ENCODE measurements around the gene RPP25L.
A peak's percentile ranks its signal among the peaks of the same experiment; 100 is the strongest.
"Not testable (repeated sequence)": the region's sequence is repeated elsewhere in the genome, so short reads cannot be mapped to it uniquely, and the experiment has no call there.

Gene RPP25L, protein sequence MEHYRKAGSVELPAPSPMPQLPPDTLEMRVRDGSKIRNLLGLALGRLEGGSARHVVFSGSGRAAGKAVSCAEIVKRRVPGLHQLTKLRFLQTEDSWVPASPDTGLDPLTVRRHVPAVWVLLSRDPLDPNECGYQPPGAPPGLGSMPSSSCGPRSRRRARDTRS

DNA sequence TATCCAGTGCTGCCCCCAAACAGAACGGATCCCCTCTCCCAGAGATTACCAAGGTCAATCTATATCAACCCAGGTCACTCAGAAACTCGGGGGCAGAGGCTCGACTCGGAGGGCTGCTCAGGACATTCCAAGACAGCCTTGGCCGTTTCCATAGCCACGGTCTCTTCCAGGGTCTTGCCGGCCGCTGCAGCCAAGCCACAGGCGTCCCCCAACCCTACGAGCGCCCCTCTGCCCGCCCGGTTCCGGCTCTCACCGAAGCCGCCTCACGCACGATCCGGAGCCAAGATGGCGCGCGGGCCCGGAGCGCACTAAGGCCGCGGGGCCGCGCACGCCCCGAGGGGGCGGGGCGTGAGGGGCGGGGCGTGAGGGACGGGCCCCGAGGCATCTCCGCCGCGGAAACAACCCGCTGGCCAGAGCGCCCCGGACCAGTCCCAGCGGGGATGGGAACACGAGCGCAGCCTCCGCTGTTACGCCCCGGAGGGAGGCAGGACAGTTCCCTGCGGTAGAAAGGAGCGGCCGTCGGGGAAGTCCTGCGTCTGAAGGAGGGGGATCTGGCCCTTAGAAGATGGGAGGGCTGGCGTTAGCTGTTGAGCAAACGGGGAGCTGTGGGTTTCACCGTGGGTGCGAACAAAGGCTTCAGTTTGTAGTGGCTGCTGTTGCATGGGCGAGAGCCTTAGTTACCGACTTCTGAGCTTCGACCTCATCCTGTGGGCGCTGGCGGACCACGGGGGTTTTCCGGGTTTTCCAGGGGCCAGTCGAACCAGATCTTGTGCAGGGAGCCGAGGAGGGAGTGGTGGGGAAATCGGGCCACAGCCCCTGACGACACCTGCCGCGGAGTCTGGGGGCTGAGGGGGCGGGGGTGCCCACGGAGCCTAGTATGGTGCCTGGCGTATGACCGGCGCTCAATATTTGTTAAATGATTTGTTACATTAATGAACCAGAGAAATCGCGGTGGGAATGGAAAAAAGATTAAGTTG is at the start of gene RPP25L:
Gene RPP25L, minus strand, starts transcription at position 287 of the 977 bp plus-strand sequence. CDS start 801 bp downstream, outside the sequence.
- peak; percentile 56 for DNase-seq (ENCODE audit: low read depth)

DNA sequence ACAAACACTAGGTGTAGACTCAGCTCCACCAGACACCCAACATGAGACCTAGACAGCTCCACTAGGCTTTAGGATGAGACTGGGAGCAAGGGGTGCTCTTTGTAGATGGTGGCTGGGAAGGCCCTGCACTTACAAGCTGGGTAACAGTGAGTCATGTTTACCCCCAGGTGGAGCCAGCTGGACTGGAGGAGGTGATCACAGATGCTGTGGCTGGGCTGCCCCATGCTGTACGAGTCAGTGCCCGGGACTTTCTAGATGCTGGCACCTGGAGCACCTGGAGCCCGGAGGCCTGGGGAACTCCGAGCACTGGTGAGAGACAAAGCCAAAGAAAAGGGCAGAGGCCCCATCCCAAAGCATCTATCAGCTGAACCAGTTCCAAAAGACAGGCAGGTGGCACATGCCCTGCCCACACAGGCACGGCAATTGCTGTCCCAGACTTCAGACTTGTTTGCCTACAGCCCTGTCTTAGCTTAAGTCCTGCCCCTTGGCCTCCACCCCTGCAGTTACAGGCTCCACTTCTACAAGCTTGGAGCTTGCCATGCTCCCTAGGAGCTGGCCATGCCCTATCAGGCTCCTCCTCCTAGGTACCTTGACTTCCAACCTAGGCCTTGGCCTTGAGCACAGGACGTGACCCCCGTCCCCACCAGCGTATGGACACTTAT is 47.8 kb upstream of the RPP25L start:
- no peak for DNase-seq (ENCODE audit: low read depth)

DNA sequence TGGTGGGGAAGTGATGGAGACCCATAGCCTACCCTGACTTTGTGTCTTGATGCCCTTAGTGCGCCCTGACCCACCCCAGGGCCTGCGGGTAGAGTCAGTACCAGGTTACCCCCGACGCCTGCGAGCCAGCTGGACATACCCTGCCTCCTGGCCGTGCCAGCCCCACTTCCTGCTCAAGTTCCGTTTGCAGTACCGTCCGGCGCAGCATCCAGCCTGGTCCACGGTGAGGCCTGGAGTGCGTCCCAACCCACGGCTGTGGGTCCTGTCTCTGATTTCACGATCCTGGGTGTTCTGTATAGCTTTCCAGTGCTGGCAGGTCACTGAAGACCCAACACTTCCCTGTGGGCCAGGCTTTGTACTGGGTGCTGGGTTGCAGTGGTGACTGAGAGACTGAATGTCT is 46.6 kb upstream of the RPP25L start:
- no peak for DNase-seq (ENCODE audit: low read depth)

DNA sequence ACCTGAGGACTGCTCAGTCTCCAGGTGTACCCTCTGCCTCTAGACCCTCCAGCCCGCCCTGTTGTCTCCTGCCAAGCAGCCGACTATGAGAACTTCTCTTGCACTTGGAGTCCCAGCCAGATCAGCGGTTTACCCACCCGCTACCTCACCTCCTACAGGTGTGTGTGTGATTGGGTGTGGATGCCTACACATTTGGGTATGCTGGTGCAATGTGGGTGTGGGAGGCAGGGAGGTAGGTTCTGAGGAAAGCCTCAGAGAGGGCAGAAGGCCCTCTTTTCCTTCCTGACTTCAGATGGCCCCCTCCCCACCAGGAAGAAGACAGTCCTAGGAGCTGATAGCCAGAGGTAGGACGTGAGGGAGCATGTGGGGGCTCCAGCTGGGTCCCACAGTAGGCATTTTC is 45.1 kb upstream of the RPP25L start:
- DNase-seq (ENCODE audit: low read depth), result no peak

DNA sequence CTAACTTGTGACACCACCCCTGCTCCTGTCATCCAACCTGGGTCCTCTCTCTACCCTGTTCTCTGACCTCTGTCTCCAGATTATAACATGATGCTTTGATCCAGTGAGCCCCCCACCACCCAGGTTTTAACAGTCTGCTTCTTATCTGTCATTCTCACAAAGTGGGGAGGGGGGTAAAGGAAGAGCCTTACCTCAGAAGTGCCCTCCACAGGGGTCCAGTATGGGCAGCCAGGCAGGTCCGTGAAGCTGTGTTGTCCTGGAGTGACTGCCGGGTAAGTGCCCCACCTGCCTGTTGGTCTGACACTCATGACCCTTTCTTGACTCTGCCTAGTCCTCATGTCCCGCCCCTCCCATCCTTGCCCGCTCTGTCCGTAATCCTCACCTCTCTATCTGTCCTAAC is 43.5 kb upstream of the RPP25L start:
- DNase-seq (ENCODE audit: low read depth), result no peak

DNA sequence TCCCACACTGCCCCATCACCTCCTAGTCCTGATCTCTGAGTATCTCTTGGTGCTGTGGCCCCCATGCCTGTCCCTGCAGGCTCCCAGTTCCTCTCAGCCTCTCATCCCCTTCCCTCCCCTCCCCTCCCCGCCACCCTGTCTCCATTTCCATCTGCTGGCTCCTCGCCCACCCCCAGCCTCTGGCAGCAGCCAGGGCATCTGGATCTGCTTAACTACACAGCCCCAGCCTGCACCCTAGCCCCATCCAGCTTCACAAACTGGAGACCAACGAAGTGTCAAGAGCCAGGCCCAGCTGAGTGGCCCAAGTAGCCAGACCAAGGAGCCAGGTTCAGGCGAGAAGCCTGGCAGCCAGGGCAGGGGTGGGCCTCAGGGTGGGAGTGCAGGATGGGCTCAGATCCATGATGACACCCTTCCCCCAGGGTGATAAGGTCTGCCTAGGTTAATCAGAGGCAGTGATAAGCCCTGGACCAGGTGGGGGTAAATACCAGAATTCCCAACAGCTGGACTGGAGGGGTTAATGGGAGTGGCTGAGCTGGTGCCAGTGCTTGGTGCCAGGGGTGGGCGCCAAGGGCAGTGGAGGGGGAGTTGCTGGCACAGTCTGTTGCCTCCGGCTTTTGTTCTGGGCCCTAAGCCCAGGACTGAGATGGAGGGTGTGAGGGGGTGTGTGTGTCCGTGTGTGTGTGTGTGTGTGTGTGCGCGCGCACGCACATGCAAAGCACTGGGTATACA is 42.6 kb upstream of the RPP25L start:
- DNase-seq (ENCODE audit: low read depth), result peak; percentile 96

DNA sequence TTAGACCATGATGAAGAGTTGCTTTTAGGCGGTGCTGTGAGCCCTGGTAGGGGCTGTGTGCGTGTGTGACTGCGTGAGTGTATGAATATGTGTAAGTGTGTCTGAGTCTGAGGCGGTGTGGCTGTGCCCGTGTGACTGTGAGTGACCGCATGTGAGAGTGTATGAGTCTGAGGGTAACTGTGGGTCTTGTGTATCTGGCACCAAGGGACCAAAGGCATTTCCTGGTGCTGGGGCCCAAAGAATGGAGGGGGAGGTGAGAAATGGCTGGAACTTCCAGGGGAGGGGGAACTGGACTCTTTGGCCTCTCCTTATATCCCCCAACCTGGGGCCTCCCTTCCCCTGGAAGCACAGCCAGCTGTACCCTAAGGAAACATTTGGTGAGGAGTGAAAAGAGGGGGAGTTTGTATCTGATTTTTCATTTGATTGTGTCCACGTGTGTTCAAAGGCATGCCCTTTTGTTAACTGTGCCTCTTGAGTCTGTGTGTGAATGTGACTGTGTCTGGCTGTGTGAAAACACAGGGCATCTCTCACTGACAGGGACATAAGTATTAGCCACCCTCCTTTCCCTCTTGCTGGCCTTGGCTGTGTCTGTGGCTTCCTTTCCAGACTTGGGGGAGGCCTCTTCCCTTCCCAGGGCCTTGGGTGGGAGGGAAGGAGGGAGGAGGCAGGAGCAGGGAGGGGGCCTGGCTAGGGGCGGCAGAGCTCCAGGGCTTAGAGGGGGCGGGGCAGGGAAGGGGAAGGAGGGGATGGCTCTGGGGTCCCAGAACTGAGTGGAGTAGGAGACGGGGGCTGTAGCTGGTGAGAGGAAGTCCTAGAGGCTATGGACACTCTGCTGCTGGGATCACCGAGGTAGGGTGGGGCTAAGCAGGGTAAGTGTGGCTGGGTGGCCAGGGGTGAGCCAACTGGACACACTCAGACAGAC is 41.5 kb upstream of the RPP25L start:
- DNase-seq (ENCODE audit: low read depth), result no peak

DNA sequence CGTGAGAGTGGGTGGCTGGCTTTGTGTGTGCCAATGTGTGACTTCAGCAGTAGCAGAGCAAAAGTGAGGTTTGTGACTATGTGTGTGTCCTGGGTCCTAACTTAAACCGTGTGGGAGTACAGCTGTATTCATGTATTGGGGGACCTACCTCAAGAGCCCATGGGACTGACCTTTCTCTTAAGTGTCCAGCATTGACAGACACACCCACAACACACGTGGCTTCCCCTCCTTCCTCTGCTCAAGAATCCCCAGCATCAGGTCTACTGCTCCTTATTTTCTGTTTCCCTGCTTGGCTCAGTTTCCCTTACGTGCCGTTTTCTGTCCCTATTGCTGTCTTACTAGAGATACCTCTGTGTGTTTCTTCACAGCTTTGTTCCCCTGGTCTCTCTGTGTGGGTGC is 40.7 kb upstream of the RPP25L start:
- DNase-seq (ENCODE audit: low read depth), result no peak

DNA sequence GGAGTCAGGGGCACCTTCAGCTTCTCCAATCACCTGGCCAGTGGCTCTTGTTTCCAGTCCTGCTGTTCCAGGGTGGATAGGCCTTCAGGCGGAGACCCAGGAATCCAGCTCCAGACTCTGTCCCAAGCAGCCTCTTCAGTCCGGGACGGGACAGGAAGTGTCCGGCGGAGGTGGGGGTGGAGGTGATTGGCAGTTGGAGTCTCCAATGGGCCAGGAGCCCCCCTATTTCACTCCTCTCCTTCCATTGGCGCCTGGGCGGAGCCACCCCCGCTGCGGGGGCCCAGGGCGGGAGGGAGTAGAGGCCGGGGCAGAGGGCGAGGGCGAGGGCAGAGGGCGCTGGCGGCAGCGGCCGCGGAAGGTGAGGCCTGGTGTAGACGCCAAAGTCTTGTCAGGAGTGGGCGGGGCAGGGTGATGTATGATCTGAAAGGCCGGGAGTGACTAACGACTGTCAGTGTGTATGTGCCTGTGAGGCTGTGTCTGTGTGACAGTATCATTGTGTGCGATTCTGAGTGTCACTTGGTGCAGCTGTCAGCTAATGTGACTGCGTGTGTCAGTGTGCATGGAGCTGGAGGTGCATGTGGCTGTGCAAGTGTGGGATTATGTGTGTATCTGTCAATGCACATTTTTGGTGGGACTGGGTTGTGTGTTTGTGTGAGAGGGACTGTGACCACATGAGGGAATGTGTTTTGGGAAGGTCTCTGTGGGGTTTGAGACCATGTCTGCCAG is 40.1 kb upstream of the RPP25L start, which contains the start of gene IL11RA:
Gene IL11RA, plus strand, starts transcription at position 310 of the 726 bp plus-strand sequence. CDS start 3,033 bp downstream, outside the sequence.
- peak; percentile 80 for DNase-seq (ENCODE audit: low read depth)

DNA sequence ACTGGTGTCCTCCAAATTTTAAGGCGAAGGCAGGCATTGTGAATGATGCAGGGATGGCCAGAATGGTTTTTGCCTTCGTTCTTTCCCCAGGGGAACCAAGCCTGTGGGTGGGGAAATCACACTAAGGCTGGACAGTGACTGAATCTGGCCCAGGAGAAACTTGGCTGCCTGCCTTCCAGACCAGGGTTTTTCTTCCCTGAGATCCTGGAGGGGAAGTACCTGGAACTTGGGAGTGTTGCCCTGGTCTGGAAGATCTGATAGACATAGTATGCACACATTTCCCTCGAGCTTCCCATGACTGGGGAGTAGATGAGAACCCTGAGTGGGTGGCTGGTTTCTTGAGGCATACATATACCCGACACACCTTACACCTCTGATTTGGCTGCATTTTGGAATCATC is 39.4 kb upstream of the RPP25L start:
- no peak for DNase-seq (ENCODE audit: low read depth)

DNA sequence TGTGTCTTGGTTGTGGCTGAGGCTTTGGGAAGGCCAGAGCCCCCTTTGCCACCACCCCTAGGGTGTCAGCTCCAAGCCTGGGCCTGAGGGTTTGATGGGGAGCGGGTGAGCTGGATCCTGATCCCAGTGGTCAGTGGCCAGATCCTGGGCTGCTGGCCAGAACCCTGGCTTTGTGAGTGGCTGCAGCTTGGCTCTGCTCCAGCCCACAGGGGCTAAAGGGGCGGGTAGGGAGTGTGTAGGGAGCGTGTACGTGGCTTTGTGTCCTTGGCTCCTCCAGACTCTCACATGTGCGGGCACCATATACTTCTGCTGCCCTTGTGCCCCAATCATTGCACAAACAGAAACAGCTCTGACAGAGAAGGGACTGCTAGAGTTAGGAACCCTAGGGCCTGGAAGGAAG is 38.9 kb upstream of the RPP25L start:
- no peak for DNase-seq (ENCODE audit: low read depth)

DNA sequence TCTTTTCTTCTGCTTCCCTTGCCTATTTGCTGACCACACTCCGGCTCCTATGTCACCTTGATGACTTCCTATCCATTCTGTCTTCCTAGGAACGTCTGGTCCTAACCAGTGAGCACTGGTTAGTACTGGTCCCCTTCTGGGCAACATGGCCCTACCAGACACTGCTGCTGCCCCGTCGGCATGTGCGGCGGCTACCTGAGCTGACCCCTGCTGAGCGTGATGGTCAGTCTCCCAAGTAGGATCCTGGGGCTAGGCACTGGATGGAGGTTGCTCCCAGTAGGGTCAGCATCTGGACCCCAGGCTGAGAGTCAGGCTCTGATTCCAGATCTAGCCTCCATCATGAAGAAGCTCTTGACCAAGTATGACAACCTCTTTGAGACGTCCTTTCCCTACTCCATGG is 36.8 kb upstream of the RPP25L start:
- DNase-seq (ENCODE audit: low read depth), result no peak

DNA sequence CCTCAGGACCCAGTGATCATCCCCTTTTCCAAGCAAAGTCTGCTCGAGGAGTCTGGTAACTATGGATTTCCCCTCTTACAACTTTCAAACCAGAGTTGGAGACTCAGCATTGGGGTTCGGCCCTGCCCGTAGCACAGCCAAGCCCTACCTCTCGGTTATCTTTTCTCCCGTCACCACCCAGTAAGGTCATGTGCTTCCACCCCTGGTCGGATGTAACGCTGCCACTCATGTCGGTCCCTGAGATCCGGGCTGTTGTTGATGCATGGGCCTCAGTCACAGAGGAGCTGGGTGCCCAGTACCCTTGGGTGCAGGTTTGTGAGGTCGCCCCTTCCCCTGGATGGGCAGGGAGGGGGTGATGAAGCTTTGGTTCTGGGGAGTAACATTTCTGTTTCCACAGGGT is 35.8 kb upstream of the RPP25L start:
- DNase-seq (ENCODE audit: low read depth), result no peak

DNA sequence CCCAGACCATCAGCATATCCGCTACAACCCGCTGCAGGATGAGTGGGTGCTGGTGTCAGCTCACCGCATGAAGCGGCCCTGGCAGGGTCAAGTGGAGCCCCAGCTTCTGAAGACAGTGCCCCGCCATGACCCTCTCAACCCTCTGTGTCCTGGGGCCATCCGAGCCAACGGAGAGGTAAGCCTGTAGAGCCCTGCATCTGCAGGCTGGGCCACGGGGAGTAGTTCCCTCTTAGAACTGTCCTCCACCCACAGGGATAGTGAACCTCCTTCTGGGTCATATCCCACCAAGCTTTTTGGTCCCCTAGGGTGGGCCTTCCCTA is 35.1 kb upstream of the RPP25L start:
- DNase-seq (ENCODE audit: low read depth), result no peak

DNA sequence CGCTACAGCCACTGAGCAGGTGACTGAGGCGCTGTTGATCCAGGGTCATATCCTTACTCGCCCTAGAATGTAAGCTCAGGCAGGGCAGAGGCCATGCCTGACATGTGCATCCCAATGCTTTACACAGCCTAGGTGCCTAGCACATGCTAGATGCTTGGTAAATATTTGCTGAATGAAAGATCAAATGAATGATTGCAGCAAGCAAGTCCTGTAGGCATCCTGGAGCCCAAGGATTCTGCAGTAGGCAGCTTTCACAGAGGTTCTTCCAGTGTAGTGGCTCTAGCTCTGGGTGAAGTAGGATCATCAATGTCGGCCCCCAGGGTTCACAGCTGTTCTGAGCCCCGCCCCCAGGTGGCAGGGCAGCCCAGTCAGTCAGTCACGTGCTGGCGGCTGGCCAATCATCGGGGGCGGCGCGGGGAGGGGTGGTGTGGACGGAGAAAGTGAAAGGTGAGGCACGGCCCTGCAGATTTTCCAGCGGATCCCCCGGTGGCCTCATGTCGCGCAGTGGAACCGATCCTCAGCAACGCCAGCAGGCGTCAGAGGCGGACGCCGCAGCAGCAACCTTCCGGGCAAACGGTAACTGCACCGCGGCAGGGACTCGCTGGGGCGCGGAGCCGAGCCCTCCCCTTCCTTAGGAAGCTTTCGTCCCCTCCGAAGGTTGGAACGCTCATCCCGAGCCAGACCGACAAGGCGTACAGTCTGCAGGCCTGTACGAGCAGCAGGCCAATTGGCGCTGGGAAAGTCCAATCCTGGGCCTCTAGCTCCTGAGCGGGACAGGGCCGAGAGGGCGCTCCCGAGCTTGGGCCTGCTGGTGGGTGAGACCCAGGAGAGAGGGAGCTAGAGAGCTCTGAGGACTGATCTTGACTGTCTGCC is 34.5 kb upstream of the RPP25L start, which contains the start of gene GALT:
Gene GALT, plus strand, starts transcription at position 465 of the 873 bp plus-strand sequence. Its CDS starts 30 bp downstream, at position 495.
- peak; percentile 65 for DNase-seq (ENCODE audit: low read depth)

DNA sequence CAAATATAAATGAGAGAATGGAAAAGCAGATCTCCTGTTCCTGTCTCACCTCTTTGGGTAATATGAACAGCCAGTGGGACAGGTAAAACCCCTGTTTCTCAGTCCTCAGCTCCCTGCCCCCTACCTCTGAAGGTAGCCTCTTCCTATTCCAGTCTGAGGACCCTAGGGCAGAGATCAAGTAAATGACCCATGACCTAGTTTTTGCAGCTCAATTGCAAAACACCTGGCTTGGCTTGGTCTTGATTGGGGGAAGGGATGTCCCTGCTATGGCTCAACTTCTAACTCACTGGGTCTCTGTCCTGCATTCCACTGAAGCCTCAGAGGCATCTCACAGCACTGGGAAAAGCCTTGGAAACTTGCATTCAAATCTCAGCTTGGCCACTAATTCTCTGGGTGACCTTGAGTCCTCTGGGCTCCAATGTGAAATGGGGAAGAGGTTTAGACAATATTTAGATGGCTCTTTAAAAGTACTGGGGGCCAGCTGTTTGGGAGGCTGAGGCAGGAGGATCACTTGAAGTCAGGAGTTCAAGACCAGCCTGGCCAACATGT is 32.9 kb upstream of the RPP25L start:
- no peak for DNase-seq (ENCODE audit: low read depth)

DNA sequence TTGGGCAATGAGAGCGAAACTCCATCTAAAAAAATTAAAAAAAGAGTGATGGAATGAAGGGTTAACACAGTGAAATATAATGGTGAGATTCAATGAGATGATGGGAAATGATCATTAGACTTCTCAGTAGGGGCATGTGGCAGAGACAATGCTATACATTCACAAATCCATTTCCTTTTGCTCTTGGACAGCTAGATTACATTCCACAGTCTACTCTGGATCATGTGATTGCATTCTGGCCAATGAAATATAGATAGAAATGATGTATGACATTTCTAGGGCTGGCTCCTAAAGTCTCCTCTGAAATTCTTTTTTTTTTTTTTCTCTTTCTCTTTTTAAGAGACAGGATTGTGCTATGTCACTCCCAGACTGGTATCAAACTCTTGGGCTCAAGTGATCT is 30.8 kb upstream of the RPP25L start:
- DNase-seq (ENCODE audit: low read depth), result no peak

DNA sequence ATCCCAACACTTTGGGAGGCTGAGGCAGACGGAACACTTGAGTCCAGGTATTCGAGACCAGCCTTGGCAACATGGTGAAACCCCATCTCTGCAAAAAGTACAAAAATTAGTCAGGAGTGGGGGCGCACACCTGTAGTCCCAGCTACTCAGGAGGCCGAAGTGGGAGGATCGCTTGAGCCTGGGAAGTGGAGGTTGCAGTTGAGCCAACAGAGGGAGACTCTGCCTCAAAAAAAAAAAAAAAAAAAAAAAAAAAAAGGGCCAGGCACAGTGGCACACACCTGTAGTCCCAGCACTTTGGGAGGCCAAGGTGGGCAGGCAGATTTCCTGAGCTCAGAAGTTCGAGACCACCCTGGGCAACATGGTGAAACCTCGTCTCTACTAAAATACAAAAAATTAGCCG is 27.4 kb upstream of the RPP25L start:
- not testable (repeated sequence) for DNase-seq (ENCODE audit: low read depth)

DNA sequence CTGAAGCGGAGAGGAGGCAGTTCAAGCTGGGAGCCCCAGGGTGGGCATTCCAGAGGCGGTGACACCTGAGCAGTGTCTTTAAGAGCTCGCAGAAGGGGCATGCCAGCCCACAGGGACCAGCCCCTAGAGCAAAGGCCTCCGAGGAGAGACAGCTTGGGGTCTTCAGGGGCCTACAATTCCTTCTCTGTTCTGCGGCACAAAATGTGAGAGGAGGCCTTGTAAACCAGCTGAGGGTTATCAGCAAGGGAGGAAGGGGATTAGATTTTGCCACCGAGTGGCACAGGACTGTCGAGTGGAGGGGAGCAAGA is 26.2 kb upstream of the RPP25L start:
- no peak for DNase-seq (ENCODE audit: low read depth)
